Hematopoietic multipotent progenitor cell treated with erythropoietin and hydrocortisone succinate and interleukin-3 and kit ligand, for 4 days (in vitro differentiated cells): ENCODE results near the gene METAP1D.
A peak's percentile ranks its signal among the peaks of the same experiment; 100 is the strongest.

Experiments
- DNase-seq: peaks from one replicate; pipeline ENCODE4 v3.0.0-alpha.2; 2015

The METAP1D gene

DNA sequence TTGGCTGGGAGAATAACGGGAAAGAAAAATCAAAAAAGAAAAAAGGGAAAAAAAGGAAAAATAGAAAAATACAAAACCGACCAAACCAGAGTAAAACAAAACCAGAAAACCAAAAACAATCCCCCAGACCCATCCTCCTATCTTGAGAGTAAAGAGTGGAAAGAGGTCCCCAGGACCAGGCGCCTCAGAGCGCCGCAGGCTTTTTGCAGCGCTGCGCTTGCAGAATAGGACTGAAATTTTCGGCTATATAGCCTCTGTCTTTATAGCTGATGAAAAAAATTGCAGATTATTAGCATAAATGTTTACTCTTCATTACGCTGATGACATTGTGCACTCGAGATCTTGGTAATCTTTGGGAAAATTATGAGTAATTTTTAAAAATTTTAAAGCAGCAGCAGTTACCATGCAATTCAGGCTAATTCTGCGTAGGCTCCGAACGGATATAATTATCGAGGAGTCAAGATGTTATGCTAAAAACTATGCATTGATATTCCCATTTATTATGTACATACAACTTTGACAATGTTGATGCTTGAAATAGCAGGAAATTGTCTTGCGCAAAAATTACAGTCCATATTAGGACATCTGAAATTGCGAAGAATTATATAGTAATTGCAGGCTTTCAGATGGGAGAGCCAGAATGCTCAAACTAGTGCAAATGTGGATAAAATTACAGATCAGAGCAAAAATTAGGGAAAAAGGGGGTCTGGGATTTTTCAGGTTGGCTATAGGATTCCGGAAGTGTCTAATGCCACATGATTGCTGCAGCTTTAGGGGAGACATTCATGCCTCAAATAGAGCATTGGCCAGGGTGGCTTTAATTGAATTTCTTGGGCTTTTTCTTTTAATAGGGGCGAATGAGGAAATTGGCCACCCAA is 93.9 kb downstream of the METAP1D start:
- DNase-seq = no peak

DNA sequence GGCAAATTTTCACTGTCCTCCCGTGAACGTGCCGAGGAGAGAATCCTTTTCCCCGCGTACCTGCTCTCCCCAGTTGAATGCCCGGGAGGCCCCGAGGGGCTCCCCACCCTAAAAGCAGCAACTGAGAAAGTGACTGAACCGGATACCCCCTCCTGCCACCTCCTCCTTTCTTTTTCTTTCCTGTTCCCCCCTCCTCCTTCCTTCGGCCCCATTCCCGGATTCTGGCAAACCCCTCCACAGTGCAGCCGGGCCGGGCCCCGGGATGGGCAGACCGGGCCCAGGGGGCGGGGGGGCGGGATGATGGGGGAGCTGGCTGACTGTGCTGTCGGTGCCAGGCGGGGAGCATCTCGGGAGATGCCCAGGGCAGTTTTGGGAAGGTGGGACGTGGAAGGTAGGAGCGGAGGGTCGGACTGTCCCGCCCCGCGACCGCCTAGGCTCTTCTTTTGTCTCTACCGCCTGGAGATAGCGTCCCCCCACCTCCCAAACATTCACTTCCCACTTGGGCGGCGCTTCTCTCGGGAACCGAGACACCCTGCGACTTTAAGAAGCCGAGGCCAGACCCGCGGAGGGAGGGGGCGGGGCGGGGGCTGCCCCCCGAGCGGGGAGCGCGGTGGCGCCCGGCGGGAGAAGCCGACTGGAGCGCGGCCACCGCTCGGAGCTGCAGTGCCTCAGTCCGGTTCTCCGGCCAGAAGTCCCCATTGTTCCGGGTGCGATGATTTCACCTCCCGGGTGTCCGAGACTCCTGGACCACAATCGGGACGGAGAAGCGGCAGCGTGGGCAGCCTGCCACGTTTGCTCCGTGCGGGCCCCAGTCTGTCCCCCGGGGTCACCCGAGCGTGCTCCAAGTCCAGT is 94.8 kb downstream of the METAP1D start:
- DNase-seq = no peak

DNA sequence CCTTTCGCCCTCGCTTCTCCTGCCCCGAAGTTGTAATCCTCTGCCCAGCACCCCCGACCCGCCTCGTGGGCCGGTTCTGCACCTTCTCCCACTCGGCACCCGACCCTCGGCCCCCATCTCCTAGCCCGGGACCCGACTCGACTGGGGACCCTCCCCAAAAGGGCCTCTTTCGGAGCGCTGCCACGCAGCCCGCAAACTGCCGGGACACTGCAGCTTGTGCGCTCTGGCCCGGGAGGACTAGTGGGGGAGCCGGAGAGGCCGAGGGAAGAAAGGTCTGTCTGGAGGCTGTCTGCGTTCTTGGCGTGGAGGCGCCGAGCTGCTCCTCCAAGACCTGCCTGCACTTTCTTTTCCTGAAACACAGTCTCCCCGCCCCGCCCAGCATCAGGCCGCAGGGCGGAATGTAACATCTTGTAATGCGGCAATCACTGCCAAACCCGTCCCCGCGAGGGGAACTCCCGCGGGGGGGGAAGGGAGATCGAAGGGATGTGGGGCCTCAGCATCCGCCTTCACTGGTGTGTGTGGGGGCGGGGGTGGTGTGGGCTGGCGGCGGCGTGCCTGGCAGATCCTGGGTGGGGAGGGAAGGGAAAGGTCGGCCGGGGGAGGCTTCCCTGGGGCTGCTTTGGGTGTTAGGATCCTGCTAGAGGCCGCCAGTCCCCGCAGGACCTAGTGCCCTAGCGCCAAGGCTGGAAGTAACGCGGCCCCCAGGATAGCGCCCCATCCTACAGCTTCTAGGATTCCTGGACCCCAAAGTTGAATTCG is 95.6 kb downstream of the METAP1D start:
- DNase-seq = peak; percentile 58

DNA sequence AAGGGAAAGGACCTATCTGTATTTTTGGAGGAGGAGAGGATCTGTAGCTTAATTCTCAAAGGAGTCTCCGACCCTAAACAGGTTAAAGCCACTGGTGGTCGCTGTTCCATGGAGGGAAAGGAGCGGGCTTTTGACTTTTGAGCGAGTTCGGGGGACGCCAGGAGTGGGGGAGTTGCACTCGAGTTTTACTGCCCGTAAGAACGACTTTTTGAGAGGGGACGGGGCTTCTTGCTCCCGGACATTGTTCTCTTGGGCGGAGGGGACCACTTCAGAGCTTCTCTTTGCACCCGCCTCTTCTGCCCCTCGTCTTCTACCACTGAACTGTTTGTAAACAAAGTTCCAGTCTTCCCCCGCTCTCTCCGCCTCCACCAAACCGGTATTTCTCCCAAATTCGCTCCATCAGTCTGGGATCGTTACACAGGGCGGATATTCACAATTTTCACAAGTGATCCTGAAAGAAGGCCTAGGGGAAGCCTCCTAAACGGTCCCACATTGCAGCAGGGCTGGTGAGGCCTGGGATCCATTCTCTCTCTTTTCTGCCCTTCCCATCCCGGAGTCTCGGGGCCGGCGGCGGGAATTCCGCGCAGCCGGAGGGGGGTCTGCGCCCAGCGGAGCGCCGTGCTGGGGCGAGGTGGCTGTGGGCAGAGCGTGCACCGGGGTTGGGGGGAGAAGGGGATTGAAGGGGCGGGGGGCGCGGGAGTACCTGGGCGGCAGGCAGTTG is 96.3 kb downstream of the METAP1D start:
- no peak for DNase-seq

DNA sequence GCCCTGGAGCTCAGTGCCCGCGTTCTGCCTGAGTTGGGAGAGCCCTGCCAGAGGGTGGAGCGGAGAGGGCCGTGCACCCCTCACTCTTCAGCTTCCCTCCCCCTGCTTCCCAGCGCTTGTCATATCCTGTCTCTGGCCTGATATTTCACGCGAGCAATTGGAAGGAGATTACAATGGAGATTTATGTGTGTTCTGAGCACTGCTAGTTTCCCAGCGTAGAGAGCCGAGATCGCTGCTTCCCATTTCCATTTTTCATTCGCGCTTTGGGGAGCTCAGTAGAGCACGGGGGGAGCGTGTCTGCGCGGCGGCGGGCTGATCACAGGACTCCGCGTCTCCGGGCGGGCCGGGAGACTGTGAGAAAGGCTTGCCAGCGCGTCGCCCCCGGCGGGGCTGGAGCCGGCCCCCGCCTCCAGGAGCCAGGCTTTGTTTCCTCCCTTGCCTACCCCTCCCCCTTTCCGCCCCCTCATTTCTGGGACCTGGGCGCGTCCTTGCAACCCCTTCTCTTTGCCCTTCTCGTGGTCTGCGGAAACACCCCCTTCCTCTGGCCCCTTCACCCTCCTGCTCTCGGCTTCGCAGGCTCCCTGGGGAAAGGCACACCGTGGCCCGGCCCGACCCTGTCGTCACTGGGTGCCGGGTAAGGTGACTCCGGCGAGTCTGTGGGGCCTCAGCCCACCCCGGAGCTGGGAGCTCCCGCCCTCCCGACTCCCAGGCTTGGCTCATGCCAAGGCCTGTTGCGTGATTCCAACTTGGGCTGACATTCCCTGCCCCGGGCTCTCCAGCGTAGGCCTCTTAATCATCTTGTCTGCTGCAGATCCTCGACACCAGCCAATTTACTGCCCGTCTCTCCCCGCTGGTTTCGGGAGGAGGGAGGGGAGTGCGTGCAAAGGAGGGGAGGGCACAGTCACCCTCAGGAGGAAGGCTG is 97.1 kb downstream of the METAP1D start:
- no peak for DNase-seq

DNA sequence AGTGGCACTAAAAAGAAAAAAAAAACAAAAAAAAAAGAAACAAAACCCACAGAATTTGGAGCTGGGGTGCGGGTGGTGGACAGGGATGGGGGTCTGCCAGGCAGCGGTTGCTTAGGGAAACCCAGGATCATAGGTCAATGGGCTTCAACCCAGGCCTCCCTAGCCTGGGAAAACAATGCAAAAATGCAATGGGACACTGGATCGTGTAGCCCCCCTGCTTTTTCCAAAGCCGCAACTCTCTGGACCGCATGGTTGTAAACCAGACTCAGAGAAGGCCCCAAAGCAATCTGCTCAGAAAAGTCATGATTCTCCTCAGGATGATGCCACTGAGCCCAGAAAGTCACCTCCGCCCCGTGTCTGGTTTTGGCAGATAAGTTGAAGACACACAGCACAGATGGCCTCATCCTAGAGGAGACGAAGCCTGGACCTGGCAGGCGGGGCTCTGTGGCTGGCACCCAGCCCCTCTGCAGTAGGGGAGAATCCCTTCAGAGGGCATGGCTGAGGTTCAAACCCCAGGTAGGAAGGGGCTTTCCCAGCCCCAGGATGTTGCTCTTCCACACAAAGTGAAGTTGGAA is 97.9 kb downstream of the METAP1D start:
- peak; percentile 88 for DNase-seq

DNA sequence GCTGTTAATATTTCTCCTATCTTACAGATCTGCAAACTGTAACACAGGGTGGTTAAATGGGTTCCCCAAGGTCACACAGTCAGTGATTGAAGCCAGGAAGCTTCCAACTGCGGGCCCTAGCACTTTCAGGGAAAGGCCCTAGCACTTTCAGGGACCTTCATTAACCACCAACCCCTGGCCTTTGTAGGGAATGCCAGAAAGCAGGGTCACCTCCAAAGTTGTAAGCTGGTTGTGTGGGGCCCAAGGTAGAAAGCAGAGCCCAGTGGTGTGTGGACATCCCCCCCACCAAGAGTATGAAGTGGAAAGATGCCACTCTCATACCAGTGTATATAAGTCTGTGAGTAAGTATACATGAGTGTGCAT is 98.5 kb downstream of the METAP1D start:
- DNase-seq = no peak

DNA sequence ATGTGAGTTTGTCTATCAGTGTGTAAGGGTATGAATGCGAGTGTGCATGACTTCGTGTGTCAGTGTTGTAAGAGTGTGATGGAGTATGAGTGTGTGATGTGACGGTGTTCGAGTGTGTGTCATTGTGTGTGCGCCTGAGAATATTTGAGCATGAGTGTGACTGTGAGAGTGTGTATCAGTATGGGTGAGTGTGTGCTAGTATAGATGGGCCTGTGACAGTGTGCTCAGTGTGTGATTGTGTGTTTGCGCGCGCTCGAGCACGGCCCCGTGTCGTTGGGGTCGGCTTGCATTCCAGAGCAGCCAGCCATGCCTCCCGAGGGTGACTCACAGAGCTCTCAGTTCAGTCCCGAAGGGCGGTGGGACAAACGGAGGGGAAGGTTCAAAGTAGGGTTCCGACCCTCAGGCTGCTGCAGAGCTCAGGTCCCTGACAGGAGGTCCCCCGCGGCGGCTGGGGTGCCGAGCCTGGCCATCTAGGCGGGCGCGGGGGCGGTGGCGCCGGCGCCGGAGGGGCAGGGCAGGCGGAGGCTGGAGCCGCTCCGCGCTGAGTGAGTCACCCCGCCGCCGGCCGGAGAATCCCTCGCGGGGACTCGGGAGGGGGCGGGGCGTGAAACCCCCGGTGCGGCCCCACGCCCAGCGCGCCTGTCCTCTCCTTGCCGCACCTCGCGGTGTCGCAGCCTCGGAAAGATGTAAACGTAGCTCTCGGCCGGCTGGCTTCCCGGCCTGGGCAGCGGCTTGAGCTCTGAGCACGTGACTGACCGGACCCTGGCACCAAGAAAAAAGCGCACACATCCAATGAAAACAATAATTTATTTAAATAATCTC is 99.1 kb downstream of the METAP1D start:
- DNase-seq = peak; percentile 53

DNA sequence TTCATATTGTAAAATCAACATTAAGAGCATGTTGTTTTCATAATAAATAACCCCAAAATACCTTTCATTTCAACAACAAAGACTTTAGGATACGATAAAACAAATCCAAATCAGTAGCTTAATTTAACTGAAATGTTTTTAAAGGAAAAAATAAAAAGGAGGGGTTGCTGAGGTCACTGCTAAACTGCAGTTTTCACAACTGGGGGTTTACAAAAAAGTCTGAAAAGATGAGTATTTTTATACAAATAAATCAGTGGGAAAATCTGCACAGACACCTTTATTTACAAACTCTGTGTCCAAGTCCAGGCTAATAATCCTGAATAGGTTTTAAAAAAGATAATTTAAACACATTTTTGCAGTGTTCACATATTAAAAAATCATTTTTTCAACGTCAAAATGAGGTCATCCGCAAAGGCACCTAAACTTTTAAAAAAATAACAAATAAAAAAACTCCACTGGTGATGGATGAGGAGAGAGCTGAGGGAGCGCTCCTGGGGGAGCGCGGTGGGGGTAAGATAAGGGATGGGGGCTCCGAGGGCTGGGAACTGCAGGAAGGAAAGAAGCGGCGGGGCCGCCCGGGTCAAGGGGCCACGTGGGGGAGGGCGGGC is 99.8 kb downstream of the METAP1D start:
- DNase-seq = no peak

DNA sequence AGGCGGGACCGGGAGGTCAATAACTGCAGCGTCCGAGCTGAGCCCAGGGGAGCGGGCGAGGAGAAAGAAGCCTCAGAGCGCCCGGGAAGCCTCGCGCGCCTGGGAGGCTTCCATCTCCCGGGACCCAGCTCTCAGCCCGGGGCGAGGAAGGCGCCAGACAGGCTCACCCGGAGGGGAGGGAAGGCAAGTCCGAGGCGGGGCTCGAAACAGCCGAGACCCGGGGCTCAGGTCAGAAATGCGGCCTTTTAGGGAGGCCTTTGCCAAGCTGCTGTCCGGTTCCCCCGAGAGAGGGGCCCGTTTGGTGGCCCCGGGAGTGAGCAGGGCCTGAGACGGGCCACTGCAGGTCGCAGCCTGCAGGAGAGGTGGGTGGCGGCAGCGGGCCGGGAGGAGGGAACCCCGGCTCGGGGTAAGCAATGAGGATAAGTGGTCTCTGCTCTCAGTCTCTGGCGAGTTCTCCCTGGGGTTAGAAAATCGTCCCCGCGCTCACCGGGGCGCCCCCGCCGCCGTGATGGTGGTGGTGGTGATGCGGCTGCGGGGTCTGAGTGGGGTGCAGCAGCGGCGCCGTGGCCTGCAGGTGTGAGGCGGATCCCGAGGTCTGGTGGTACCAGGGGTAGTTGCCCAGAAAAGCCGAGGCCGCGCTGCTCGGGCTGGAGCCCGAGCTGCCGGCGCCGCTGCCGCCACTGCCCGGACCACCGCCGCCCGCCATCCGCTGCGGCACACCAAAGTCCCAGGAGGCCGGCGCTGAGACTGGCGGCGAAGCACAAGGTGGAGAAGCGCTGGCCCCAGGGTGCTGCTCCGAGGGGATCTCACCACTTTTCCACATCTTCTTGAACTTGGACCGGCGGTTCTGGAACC is 100.6 kb downstream of the METAP1D start:
- DNase-seq = peak; percentile 34

DNA sequence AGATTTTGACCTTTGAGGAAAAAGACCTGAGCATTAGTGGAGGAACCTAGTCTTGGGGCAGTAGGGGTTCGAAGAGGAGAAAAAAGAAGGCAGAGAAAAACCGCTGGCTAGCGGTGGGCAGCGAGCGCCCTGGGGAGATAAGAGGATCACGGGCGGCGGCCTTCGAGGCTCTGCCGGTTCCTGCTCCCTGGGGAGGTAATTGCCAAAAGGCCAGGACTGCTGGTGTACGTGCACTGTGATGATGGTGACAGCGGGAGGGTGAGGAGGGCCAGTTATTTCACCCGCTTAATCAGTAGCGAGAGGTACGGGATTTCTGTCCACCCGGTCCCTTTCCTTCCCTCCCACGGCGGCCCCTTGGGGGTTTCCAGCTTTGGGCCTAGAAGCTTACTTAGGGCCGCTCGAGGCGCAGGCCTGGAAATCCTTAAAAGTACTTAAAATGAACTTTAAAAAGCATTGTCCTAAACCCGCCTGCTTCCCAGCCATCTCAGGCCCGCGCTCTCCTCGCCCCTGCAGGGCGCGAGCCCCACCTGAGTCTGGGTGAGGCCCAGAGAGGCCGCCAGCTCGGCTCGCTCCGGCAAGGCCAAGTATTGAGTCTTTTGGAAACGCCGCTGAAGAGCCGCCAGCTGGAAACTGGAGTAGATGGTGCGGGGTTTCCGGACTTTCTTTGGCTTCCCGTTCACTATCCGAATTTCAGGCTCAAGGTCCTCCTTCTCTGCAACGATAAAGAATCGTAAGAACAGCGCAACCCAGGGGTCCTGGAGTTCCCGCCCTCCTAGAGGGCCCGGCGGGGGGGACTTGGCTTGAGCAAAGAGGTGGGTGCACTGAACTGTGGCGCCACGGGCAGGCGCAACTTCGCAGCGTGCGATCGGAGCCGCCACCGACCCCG is 101.4 kb downstream of the METAP1D start:
- DNase-seq = peak; percentile 41

DNA sequence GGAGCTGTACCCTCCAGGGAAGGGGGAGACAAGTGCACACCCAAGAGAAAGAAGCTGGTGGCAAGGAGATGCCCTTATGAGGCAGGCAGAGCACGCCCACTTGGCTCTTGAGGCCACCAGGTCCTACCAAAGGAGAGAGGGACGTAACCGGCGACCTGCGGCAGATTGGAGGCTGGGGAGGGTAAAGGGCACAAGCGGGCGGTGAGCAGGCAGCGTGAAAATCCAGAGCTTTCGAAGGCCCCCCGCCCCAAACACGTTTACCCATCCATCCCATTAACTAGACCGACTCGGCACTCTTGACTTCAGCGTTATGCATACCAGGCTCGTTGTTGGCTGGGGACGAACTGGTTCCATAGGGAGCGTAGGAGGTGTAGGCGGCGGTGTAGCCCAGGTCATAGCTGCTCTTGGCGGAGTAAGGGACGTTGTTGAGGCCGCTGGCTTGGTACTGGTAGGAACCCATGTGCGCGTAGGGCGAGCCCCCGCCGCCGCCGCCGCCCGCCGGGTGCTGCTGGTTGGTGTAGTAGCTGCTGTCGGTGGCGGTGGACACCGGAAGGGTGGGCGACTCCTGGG is 102.2 kb downstream of the METAP1D start:
- DNase-seq = peak; percentile 46

DNA sequence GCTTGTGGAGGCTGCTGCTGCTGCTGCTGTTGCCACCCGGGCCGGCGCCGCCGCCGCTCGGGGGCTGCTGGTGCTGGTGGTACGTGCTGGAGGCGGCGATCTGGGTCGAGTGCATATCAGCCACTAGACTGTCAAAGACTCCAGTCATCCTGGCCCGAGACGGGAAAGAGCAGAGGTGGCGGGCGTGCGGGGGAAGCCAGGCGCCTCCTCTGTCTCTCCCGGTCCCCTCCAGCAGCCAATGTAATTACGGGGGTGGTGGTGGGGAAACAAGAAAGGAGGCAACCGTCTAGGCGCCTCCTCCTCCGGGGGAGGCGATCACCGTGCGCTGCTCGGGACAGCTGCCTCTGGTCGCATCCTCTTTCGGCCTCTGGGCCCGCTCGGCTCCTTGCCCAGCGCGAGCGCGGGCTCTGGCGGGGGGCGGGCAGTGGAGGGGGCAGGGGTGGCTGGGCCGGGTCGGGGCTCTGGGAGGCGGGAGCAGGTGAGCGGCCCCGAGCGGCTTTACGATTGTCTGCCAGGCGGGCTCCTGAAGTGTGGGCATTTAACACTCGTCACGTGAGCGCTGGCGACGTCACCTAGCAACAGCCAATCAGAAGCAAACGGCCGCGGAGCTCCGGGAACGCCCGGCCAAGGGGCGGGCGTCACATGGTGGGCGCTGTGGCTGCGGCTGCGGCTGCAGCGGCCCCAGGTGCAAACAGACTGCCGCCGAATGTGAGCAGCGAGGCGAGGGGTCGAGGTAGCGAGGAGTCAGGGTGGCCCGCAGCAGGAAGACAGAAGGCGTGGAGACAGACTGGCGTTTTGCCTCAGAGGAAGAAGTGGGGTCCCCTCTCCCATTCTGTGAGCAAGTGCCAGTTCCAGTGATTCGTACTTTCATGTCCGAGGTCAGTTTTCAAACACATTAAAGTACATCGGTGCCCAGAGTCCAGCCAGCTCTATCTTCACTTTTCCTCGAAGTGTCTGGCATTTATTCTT is 102.9 kb downstream of the METAP1D start, which contains the start of gene DLX2:
Gene DLX2, minus strand, starts transcription at position 510 of the 969 bp plus-strand sequence. Its CDS starts 362 bp downstream, at position 148.
- DNase-seq = peak; percentile 93

DNA sequence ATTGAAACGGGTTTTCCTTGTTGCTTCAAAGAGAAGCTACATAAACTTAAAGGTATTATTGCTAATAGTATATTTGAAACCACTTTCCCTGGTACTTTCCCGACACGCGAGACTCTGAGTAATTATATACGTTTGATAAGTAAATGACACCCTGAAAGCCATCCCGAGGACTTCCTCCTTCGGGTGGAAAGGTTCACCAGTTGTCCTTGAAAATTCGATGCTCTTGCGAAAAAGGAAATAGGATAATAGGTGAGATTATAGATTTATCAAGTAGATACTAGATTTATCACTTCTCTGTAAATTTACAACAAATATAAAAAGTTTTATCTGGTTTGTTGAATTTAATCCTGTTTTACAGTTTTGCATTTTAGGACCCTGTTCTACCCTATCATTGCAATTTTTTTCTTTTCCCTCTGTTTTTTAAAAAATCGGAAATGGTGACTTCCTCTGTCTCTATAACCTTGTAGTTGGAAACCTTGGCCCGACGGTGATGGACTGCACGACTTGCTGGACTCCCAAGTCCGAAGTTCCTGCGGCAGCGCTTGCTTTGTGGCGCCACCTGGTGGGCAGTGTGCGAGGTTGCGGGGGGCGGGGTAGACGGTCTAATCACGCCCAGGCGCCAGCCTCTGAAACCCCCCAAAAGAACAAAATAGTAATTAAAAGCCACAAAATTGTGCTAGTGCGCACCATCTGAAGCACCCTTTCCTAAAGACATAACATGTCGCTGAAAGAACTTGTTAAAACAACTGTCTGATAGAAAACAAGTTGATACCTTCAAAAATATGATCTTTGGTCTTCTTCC is 103.9 kb downstream of the METAP1D start:
- DNase-seq = peak; percentile 87
